ENCODE data around the gene TEX101.
"Not testable (repeated sequence)": the region's sequence is repeated elsewhere in the genome, so short reads cannot be mapped to it uniquely, and the experiment has no call there.

The TEX101 gene

GRCh38 chr19:43430142-43430710 is 15.5 kb downstream of the TEX101 start:
- ChIA-PET POLR2A (no interaction called here), CTCF (interaction anchor here (1.3 to 1.6 kb wide), 2 partner anchors 9 to 15 kb away, joined by 3 read pairs; no protein-coding TSS in a partner anchor)
- TF ChIP-seq CTCF (IDR thresholded peaks at IDR 0.05; ENCODE audit: insufficient read depth, low read length, missing control alignments) = peak; percentile 3
- no peak for DNase-seq (ENCODE audit: low read depth, low spot score)
- no peak overlapping the region for H3K4me3 ChIP-seq (ENCODE audit: low read depth, low read length)

GRCh38 chr19:43430976-43431375 is 16.3 kb downstream of the TEX101 start:
- CTCF ChIA-PET = interaction anchor here (1.3 to 2.6 kb wide), 6 partner anchors 8 to 91 kb away, joined by 3 to 28 read pairs (median 12); no protein-coding TSS in a partner anchor
- POLR2A ChIA-PET = no interaction called here
- no peak for DNase-seq (ENCODE audit: low read depth, low spot score)
- no peak for TF ChIP-seq CTCF (IDR thresholded peaks at IDR 0.05; ENCODE audit: insufficient read depth, low read length, missing control alignments)
- no peak overlapping the region for H3K4me3 ChIP-seq (ENCODE audit: low read depth, low read length)

GRCh38 chr19:43433358-43433673 is 18.6 kb downstream of the TEX101 start:
- TF ChIP-seq CTCF (IDR thresholded peaks at IDR 0.05; ENCODE audit: insufficient read depth, low read length, missing control alignments) = no peak
- ChIA-PET CTCF (interaction anchor here (1.1 to 7.6 kb wide), 11 partner anchors 9 to 376 kb away, joined by 3 to 67 read pairs (median 9); partner anchors contain the start of gene ZNF575), POLR2A (no interaction called here)
- no peak overlapping the region for H3K4me3 ChIP-seq (ENCODE audit: low read depth, low read length)
- no peak for DNase-seq (ENCODE audit: low read depth, low spot score)

GRCh38 chr19:43433689-43434088 is 19.0 kb downstream of the TEX101 start:
- H3K4me3 ChIP-seq (ENCODE audit: low read depth, low read length) = no peak overlapping the region
- CTCF ChIA-PET = interaction anchor here (0.6 to 7.6 kb wide), 7 partner anchors 13 to 161 kb away, joined by 3 to 67 read pairs (median 4); no protein-coding TSS in a partner anchor
- TF ChIP-seq CTCF (IDR thresholded peaks at IDR 0.05; ENCODE audit: insufficient read depth, low read length, missing control alignments) = no peak
- POLR2A ChIA-PET = no interaction called here
- DNase-seq (ENCODE audit: low read depth, low spot score) = no peak

GRCh38 chr19:43435775-43436174 is 21.1 kb downstream of the TEX101 start:
- DNase-seq (ENCODE audit: low read depth, low spot score) = no peak
- no peak for TF ChIP-seq CTCF (IDR thresholded peaks at IDR 0.05; ENCODE audit: insufficient read depth, low read length, missing control alignments)
- CTCF ChIA-PET = interaction anchor here (1.7 to 7.6 kb wide), 3 partner anchors 10 to 85 kb away, joined by 7 to 67 read pairs (median 52); no protein-coding TSS in a partner anchor
- POLR2A ChIA-PET = no interaction called here
- H3K4me3 ChIP-seq (ENCODE audit: low read depth, low read length) = no peak overlapping the region

GRCh38 chr19:43437284-43437683 is 22.6 kb downstream of the TEX101 start:
- POLR2A ChIA-PET; DNase-seq (ENCODE audit: low read depth, low spot score); H3K4me3 ChIP-seq (ENCODE audit: low read depth, low read length): not testable (repeated sequence)
- CTCF ChIA-PET = interaction anchor here (3.9 to 7.6 kb wide), 3 partner anchors 10 to 83 kb away, joined by 21 to 67 read pairs (median 52); no protein-coding TSS in a partner anchor

- ChIA-PET POLR2A (no interaction called here), CTCF (interaction anchor here (1.2 to 7.6 kb wide), 4 partner anchors 9 to 83 kb away, joined by 4 to 67 read pairs (median 36); no protein-coding TSS in a partner anchor)
- DNase-seq (ENCODE audit: low read depth, low spot score) = no peak
- no peak for TF ChIP-seq CTCF (IDR thresholded peaks at IDR 0.05; ENCODE audit: insufficient read depth, low read length, missing control alignments)
- H3K4me3 ChIP-seq (ENCODE audit: low read depth, low read length) = no peak overlapping the region
Measured at GRCh38 chr19:43437712-43438111, 23.0 kb downstream of the TEX101 start.
